ENCODE results near the gene RCSD1. TPM values are rescaled to one million over a fixed set of nuclear protein-coding genes. Genes with fewer than 3 reads are reported as not detected.

RCSD1 gene
- total RNA-seq, 4 donors from 2014 or later = 7.1 to 14.2 (median 10.8) TPM

DNA sequence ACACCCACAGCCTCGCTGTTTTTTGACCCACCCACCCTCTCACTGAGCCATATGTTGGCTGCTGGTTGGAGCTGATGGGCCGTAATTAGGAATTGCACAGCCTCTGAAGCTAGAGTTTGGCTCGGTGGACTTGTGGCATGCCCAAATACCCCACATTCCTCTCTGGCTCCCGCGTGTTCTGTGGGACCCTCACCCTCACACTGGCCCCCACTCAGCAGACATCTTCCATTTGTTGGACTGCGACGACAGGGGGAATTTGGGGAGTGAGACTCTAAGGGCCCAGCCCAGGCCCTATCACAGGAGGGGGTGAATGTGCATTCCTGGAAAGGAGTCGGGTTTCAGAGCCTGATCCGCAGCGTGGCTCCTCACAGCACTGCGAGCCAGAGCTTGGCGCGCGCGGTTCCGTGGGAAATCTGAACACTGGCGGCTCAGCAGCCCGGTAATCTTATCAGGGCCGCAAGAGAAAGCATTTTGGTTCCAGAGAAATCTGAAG, 5.2 kb downstream of the RCSD1 start:
- DNase-seq = no peak
- WGBS, 2 donors = 40 to 47% methylated on average over 18 to 19 of the region's 19 CpGs
- Histone ChIP-seq H3K27me3 (no peaks in the 10 kb centered on the region), H3K4me3 (replicated peaks in 1 of 3) (no peak overlapping the region), H3K27ac (no peak overlapping the region), H3K9me3 (no peaks in the 10 kb centered on the region), H3K4me1 (no peaks in the 10 kb centered on the region), H3K36me3 (no peaks in the 10 kb centered on the region)
- intact Hi-C loops (cut with DNase I) = no loop called here
- no peak for TF ChIP-seq CTCF (IDR thresholded peaks at IDR 0.05)
- no peak for TF ChIP-seq POLR2A (IDR thresholded peaks at IDR 0.05)

DNA sequence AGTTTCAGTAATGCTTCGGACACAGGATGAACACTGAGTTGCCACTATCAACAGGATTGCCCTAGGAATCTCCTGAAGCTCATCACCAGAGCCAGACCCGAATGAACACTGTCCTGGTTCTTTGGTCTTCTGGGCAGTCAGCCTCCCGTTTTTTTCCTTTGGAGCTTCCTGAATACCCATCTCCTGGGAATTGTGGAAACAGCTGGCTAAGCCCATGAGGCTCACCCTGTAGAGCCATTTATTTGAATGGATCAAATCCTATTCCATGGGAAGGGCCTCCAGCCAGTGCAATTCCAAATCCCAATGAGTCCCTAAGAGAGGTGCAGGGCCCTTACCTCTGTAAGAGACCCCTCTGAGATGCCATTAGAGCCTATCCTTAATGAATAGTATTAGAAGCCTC, 5.9 kb downstream of the RCSD1 start:
- WGBS, 2 donors = 54 to 67% methylated on average over 3 of the region's 3 CpGs
- Histone ChIP-seq H3K27ac (no peak overlapping the region), H3K9me3 (no peaks in the 10 kb centered on the region), H3K4me1 (no peaks in the 10 kb centered on the region), H3K27me3 (no peaks in the 10 kb centered on the region), H3K4me3 (replicated peaks in 1 of 3) (no peak overlapping the region), H3K36me3 (no peaks in the 10 kb centered on the region)
- intact Hi-C loops (cut with DNase I) = no loop called here
- DNase-seq = no peak
- TF ChIP-seq CTCF (IDR thresholded peaks at IDR 0.05) (no peak), POLR2A (IDR thresholded peaks at IDR 0.05) (no peak)

GRCh38 chr1:167638064-167638463, 8.0 kb downstream of the RCSD1 start:
- TF ChIP-seq POLR2A (IDR thresholded peaks at IDR 0.05) (no peak), CTCF (IDR thresholded peaks at IDR 0.05) (no peak)
- no peak for DNase-seq
- Histone ChIP-seq H3K9me3 (no peaks in the 10 kb centered on the region), H3K27ac (no peak overlapping the region), H3K27me3 (no peaks in the 10 kb centered on the region), H3K36me3 (no peaks in the 10 kb centered on the region), H3K4me3 (replicated peaks in 1 of 3) (no peak overlapping the region), H3K4me1 (no peaks in the 10 kb centered on the region)
- 69 to 89% methylated on average over 5 of the region's 5 CpGs for WGBS, 2 donors
- intact Hi-C loops (cut with DNase I) = no loop called here

- no peak overlapping the region for H3K27ac ChIP-seq
- H3K36me3 ChIP-seq = no peaks in the 10 kb centered on the region
- no peak for TF ChIP-seq POLR2A (IDR thresholded peaks at IDR 0.05)
- no peak for TF ChIP-seq CTCF (IDR thresholded peaks at IDR 0.05)
- H3K4me3 ChIP-seq (replicated peaks in 1 of 3) = no peak overlapping the region
- no peaks in the 10 kb centered on the region for H3K4me1 ChIP-seq
- DNase-seq = no peak
- no peaks in the 10 kb centered on the region for H3K27me3 ChIP-seq
- 90 to 94% methylated on average over 8 of the region's 8 CpGs for WGBS, 2 donors
- H3K9me3 ChIP-seq = no peaks in the 10 kb centered on the region
- intact Hi-C loops (cut with DNase I) = no loop called here
Measured at GRCh38 chr1:167640051-167640450, 10.0 kb downstream of the RCSD1 start.

DNA sequence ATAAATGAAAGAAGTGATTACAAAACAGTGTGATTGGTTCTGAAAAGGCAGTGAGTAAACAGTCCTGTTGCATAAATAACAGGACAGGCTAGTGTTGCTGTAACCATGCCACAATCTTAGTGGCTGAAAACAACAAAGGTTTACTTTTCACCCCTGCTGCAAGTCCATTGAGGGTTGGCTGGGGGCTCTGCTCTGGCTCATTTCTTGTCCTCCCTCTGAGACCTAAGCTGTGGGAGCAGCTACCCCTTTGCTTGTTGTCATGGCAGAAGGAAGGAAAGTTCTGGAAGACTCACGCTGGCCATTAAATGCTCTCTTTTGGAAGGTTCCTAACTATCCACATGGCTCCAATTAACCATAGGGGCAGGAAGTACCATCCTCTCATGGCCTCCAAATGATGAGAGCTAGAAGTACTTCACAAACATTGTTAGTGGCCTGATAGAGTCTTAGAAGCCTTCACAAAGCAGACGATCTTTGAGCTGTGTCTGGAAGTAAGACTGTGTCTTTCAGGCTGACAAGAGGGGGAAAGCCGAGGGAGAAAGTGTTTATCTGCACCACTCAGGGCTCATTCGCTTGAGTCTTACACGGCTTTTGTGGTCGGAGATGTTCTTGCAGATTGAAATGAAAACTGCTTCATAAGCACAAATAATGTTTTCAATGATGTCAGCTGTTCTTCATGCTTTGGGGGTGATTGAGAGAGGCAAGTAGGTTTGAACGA, 11.9 kb downstream of the RCSD1 start:
- no peak for TF ChIP-seq CTCF (IDR thresholded peaks at IDR 0.05)
- no peaks in the 10 kb centered on the region for H3K36me3 ChIP-seq
- H3K27me3 ChIP-seq = no peaks in the 10 kb centered on the region
- intact Hi-C loops (cut with DNase I) = no loop called here
- no peak overlapping the region for H3K27ac ChIP-seq
- WGBS, 2 donors = 60 to 68% methylated on average over 7 of the region's 7 CpGs
- H3K4me1 ChIP-seq = no peaks in the 10 kb centered on the region
- no peak overlapping the region for H3K4me3 ChIP-seq (replicated peaks in 1 of 3)
- DNase-seq = no peak
- H3K9me3 ChIP-seq = no peaks in the 10 kb centered on the region

Data from thyroid gland (tissue), 4 donors.